Measurements from ENCODE around the gene LCE2D.
A peak's percentile ranks its signal among the peaks of the same experiment; 100 is the strongest.
"Not testable (repeated sequence)": the region's sequence is repeated elsewhere in the genome, so short reads cannot be mapped to it uniquely, and the experiment has no call there.

LCE2D gene, protein sequence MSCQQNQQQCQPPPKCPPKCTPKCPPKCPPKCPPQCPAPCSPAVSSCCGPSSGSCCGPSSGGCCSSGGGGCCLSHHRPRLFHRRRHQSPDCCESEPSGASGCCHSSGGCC

DNA sequence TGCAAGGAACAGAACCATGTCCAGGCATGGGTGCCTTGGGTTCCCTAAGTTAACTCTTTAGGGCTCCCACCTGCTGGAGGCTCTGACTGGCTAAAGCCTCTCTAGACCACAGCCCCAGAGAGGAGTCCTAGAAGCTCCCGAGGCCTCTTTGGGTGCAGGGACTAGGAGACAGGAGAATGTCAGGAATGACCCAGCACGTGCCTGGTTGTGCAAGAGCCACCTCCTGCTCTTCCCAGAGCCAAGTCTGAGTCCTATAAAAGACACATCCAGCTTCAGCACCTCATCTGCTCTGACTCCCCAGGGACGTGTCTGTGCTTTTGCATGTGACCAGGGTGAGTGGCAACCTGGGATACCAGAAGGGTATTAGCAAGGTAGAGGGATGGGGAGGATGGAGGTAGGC lies at the start of gene LCE2D:
TSS of gene LCE2D (plus strand) at position 283 of the 400 bp plus-strand sequence. CDS start 726 bp downstream, outside the sequence.
- no peak for DNase-seq

DNA sequence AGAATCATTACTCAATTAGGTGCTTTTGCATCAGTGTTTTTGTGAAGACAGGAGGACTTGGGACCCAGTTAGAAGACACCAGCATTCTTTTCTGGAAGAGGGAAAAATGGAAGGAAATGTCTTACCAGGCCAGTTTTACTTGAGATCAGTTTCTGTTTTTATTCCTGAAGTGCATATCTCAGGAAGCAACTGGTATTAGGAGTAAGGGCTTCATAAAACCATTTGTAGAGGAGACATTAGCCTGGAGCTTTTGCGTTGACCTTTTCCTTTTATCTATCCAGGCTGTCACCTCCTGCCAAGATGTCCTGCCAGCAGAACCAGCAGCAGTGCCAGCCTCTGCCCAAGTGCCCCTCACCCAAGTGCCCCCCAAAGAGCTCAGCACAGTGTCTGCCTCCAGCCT lies 49.7 kb upstream of the LCE2D start, which contains the start of gene LCE3B:
TSS of gene LCE3B (plus strand) at position 301 of the 400 bp plus-strand sequence. CDS start at position 301, 0 bp downstream.
- no peak for DNase-seq

DNA sequence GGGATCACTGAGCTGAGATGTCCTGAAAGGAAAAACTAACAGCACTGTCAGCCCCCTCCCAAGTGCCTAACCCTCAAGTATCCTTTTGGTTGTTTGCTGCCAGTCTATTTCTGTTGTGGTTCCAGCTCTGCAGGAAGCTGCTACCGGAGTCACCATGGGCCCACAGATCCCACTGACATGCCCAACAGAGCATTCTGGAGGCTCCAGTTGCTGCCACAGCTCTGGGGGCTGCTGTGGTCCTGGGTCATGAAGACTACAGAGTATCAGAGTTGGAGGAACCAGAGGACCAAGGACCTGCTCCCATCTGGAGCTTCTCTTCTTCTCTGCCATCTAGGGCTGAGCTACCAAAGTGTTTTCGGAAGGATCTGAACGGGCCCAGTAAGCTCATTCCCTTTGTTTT lies 41.2 kb upstream of the LCE2D start:
- DNase-seq, result no peak

DNA sequence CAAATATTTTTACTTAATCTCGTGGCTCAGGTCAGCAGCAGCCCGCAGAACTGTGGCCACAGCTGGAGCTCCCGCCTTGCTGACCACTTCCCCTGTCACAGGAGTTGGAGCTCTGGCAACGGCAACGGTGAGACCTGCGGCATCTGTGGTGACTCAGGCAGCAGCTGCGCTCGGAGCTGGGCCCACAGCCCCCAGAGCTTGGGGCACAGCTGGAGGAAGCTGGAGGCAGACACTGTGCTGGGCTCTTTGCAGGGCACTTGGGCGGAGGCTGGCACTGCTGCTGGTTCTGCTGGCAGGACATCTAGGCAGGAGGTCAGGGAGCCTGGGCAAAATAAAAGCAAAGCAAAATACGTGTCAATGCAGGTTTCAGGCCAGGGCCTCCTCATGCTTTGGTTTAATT lies 40.4 kb upstream of the LCE2D start, which contains the start of gene LCE3A:
TSS of gene LCE3A (minus strand) at position 301 of the 400 bp plus-strand sequence. CDS start at position 301, 0 bp downstream.
- no peak for DNase-seq

DNA sequence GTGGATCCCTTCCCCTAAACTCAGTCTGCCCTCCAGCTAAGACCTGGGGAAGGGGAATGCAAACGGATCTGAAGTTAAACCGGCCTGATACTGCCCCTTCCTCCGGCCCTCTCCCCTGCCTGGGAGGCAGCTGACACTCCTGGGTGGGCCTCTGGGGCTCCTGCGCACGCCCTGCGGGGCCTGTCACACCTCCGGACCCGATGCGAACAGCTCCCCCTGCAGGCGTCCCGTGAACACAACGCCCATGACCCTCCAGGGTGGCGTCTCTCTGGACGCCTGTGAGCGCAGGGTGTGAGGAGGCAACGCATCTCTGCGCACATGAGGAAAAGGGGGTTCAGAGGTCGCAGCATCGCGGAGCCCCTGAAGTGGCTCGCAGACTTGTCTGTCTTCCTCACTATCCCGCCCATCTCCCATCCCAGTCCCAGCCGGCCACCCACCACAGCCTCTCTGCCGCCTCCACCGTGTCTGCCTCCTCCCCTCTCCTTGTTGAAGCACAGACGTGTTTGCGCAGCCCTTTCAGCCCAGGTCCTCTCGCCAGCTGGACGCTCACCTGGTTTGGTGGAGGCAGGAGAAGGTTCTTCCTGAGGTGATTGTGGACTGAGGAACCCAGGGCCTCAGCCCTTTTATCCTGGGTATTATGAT lies 39.9 kb upstream of the LCE2D start:
- no peak for DNase-seq

DNA sequence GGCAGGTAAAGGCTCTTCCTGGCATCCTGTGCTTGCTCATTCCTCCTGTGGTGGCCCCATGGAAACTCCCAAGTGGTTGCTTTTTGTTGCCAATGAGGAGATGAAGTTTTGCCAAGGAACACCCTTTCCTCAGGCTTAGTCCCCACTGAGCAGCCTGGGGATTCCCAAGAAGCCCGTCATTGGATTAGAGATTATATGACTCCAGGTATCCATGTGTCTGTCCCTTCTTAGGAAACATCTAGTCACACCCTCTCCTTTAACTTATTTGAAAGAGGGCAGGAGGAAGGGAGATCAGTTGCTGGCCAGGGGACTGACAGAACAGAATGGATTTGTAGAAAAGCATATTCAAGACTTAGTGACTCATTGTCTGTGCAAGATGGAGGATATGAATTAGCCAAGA lies 36.4 kb upstream of the LCE2D start:
- DNase-seq, result no peak

DNA sequence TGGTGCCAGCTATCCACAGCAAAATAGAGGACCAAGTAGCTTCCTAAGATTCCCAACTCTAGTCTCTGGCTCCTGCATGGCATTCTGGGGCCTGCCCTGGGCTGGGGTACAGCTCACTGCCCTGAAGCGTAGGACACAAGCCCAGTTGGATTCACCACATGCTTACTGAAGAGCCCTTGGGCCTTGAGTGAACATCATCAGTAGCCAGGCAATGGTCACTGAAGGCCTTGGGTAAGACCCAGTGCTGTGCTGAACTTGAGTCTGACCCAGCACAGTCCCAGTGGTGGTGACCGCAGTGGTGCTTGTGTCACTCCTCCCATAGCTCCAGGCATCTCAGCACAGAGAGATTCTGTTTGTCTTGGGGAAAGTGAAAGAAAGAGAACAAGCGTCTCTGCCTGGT lies 32.6 kb upstream of the LCE2D start:
- DNase-seq, result no peak

DNA sequence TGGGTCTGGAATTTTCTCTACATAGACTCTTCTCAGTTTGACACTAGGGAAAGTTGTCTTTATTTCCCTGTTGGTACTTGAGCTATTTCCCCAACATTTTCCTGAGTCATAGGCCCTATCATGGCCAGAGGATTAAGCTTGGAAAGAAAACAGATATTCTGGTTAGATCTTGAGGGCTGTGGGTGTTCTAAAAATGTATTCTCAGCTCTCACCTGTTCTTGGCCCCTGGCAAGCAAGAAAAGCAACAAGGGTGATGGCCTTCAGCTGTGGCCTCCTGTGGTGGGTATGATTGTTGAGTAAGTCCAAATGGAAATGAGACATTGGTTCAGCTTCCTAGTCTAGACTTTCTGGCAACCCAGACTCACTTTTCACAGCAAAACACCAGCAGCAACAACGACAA lies 22.8 kb upstream of the LCE2D start:
- DNase-seq, result no peak

DNA sequence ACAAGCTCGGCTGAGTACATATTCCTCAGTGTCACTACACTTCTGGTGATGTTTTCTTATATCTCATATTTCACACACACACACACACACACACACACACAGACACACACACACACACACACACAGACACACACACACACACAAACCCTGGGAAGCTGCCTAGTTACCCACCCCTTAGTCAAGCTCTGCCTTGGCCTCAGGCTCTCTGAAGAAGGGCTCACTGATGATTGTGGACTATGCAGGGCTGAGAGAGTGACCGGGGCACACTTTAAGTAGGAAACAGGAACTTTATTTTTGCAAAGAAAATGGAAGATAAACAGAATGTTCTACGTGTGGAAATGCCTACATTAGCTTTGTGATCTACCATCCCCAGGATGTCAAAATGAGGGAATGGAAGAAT lies 19.2 kb upstream of the LCE2D start:
- no peak for DNase-seq

DNA sequence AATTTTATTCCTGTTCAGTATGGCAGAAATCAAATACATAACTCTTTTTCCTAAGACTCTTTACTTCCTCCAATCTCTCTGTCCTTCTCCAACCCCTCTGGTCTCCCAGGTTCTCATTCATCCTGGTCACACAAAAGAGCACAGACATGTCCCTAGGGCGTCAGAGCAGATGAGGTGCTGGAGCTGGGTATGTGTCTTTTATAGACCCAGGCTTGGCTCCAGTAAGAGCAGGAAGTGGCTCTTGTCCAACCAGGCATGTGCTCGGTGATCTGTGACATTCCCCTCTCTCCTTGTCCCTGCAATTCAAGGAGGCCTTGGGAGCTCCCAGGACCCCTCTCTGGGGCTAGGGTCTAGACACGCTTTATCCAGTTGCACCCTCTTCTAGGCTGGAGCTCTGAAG lies 18.0 kb upstream of the LCE2D start:
- no peak for DNase-seq

DNA sequence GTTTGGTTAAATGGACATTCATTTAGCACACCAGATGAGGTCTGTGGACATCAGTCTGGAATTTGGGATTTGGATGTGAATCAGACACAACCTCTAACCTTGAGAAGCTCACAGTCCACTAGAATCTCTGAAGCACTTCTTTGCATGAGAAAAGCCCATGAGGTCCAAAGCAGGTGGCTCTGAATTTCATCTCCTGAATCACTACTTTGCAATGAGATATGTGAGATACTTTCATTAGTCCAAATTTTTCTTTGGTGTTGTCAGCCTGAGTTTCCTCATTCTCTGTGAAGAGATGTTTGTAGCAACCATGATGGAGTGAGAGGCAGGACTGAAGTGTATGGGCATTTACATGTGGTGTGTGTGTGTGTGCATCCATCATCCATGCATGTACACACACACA lies 16.5 kb upstream of the LCE2D start:
- DNase-seq, result no peak

DNA sequence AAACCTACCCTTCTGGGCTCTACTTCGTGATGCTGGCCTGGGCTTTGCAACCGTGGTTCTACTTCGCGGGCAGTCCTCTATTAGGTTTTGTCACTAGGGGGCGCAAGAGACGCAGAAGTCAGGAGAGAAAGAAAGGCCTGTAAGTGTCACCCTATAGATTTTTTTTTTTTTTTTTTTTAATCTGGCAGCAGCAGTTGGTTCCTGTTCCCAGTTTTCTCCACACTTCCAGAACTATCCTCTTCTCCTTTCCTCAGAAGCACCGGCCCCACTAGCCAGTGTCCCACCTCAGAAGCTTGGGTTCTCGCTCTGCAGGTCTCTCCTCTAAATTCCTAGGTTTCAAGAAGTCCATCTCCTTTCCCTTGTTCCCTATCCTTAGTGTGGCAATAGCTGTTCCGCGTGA lies 9.1 kb upstream of the LCE2D start:
- DNase-seq, result peak; percentile 42

DNA sequence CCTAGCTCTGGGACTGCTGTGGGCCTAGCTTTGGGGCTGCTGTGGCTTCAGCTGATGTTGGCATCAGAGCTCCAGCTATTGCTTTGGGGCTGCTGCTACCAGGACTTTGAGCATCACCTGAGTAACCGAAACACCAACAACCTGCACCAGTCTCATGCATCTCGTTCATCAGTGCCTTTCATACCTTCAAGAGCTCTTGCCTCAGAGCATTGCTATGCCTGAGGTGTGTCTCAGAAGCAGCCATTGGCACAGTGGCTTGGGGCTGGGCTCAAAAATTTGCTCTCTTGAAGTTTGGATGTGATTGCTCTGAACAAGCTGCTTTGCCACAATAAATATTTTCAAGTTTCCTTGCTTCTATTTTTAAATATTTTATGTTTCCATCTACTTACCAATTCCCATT lies 6.7 kb upstream of the LCE2D start:
- no peak for DNase-seq

DNA sequence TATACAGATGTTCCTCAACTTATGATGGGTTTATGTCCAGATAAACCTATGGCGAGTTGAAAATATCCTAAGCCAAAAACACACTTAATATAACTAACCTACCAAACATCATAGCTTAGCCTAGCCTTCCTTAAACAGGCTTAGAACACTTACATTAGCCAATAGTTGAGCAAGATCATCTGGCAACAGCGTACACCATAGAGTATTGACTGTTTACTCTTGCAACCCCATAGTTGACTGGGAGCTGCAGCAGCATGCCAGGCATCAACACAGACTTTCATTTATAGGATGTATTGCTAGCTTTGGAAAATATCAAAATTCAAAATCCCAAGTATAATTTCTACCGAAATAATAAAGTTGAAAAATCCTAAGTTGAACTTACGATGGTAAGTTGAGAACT lies 5.5 kb upstream of the LCE2D start:
- no peak for DNase-seq

DNA sequence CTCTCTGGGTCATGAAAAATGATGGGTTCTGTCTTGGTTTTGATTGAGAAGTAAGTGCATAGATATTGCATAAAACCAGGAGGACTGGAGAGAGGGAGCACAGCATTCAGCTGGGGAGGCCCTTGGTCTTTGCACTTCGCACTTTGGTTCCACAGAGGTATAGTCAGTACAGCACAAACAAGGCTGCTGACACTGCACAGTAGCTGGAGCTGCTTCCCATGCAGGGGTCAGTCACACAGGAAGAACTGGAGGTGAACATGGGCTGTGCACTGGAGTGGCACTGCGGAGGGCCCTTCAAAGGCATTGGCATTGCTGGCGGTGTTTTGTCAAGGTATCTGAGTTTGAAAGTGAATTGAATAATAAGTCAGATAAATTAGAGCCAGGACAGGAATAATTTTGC lies 4.5 kb upstream of the LCE2D start:
- no peak for DNase-seq

DNA sequence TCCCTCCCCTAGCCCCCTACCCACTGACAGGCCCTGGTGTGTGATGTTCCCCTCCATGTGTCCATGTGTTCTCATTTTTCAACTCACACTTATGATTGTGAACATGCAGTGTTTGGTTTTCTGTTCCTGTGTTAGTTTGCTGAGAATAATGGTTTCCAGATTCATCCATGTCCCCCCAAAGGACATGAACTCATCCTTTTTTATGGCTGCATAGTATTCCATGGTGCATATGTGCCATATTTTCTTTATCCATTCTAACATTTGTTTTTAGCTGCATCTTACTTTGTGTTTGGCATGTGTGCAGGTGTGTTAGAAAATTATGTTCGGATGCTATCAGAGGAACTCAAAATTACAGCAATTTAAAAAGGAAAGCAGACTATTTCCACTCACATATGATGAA lies 3.0 kb downstream of the LCE2D start:
- not testable (repeated sequence) for DNase-seq

DNA sequence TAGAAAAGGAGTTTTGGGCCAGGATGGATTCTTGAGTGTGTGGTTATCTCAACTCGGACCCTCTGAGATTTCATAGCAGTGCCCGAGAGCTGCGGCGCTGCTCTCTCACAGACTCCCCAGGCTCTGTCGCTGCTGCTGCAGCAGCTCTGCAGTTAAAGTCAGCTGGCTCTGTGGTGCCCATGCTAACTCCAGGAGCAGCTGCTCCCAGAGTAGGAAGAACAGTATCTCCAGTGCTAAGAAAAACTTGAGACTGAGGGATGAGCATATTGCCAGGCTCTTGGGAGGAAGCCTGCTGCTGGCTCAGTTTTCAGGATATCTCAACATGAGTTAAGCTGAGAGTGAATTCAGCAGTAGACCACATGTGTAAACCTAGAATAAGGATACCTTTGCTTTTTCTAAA lies 4.5 kb downstream of the LCE2D start:
- no peak for DNase-seq

DNA sequence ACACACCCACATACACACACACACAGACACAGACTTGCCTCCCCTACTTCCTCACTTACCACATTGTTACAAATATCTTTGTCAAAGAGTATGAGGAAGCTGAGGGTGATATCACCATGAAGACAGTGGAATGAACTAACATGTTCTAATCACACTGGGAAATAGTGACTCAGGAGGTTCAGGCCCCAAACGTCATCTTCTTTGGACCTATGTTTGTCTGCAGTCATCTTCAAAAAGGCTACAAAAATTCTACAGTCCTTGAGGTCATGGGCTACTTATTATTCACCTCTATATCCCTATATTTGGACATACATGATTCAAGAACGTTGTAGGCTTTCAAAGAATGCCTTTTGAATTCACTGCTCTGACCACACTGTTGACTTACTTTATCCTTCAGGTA lies 9.8 kb downstream of the LCE2D start:
- DNase-seq, result no peak

DNA sequence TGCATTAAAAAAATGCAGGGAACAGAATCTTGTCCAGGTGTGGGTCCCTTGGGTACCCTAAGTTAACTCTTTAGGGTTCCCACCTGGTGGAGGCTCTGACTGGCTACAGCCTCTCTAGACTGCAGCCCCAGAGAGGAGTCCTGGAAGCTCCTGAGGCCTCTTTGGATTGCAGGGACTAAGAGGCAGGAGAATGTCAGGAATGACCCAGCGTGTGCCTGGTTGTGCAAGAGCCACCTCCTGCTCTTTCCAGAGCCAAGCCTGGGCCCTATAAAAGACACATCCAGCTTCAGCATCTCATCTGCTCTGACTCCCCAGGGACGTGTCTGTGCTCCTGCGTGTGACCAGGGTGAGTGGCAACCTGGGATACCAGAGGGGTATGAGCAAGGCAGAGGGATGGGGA lies 11.8 kb downstream of the LCE2D start, which contains the start of gene LCE2C:
TSS of gene LCE2C (plus strand) at position 297 of the 400 bp plus-strand sequence. CDS start 737 bp downstream, outside the sequence.
- not testable (repeated sequence) for DNase-seq

DNA sequence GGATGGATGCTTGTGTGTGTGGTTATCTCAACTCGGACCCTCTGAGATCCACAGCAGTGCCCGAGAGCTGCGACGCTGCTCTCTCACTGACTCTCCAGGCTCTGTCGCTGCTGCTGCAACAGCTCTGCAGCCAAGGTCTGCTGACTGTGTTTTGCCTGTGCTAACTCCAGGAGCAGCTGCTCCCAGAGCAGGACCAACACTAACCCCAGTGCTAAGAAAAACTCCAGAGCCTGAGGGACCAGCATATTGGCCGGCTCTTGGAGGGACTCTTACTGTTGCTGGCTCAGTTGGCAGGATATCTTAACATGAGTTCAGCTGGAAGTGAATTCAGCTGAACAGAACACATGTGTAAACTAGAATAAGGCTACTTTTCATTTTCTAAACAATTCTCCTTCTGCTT lies 16.3 kb downstream of the LCE2D start:
- no peak for DNase-seq

DNA sequence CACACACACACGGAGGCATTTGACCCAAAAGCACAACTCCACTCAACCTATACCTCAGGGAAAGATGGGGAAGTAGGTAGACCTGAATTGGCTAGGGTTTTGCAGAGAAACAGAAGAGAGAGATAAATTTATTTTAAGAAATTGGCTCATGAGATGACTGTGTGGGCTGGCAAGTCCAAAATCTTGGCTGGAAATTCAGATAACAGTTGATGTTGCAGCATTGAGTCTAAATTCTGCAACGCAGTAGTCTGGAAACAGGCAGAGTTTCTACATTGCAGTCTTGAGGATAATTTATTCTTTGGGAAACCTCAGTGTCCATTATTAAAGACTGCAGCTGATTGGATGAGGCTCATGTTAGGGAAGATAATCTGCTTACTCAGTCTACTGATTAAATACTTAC lies 18.4 kb downstream of the LCE2D start:
- no peak for DNase-seq

DNA sequence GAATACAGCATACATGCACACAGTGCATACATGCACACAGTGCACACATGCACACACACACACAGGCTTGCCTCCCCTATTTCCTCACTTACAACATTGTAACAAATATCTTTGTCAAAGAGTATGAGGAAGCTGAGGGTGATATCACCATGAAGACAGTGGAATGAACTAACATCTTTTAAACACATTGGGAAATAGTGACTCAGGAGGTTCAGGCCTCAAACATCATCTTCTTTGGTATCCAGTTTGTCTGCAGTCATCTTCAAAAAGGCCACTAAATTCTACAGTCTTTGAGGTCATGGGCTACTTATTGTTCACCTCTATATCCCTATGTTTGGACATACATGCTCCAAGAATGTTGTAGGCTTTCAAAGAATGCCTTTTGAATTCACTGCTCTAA lies 20.7 kb downstream of the LCE2D start:
- DNase-seq, result no peak

DNA sequence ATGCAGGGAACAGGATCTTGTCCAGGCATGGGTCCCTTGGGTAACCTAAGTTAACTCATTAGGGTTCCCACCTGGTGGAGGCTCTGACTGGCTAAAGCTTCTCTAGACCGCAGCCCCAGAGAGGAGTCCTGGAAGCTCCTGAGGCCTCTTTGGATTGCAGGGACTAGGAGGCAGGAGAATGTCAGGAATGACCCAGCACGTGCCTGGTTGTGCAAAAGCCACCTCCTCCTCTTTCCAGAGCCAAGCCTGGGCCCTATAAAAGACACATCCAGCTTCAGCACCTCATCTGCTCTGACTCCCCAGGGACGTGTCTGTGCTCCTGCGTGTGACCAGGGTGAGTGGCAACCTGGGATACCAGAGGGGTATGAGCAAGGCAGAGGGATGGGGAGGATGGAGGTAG lies 22.6 kb downstream of the LCE2D start, which contains the start of gene LCE2B:
TSS of gene LCE2B (plus strand) at position 301 of the 400 bp plus-strand sequence. CDS start 721 bp downstream, outside the sequence.
- DNase-seq, result not testable (repeated sequence)

DNA sequence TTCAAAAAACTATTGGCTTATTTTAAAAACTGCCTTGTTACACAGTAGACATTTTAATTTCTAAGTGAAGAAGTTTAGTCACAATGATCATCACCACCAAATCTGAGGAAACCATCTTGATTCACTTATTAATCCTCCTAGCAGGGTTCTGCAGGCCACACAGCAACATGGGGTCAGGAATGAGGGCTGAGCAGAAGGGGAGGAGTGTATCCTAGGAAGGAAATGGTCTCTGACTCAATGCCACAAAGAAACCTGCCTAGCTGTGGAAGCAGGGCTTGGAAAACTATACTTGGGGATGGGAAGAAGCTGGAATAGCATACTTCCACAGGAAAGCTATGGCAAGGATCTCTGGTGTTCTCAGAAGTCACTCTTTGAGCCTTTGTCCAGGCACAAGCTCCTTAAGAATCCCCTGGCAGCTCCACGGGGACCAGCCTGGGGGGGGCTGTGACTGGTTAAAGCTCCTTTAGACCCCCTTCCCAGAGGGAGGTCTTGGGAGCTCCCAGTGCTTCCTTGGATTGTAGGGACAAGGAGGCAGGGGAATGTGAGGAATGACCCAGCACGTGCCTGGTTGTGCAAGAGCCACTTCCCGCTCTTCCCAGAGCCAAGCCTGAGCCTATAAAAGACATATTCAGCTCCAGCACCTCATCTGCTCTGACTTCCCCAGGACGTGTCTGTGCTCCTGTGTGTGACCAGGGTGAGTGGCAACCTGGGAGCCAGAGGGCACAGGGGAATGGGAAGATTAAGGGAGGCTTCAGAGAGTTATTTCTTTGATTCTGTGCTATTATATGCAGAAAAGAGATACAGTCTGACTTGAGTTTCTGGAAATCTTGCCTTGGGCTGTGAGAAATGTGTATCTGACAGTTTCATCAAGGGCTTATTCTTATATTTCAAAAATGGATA lies 34.8 kb downstream of the LCE2D start, which contains the start of gene LCE2A:
TSS of gene LCE2A (plus strand) at position 645 of the 900 bp plus-strand sequence. CDS start 557 bp downstream, outside the sequence.
- no peak for DNase-seq

All from NCI-H1092 (cell line).